GM18511 (cell line): ENCODE data around the gene OLFML1.

Experiments
- ATAC-seq: cut with Tn5 transposase; IDR thresholded peaks from one replicate; pipeline ENCODE4 v1.9.1; 2021; ENCODE audit warnings: mild to moderate bottlenecking, moderate library complexity; ENCODE audit not compliant: unreplicated experiment

The OLFML1 gene

GRCh38 chr11:7555052-7555699 is 69.9 kb downstream of the OLFML1 start:
- no peak for ATAC-seq

GRCh38 chr11:7558046-7558445 is 72.7 kb downstream of the OLFML1 start:
- ATAC-seq, result no peak

GRCh38 chr11:7559398-7560283 is 74.3 kb downstream of the OLFML1 start:
- peak; percentile 84 for ATAC-seq
